CD4-positive, alpha-beta T cell (primary cell): ENCODE results near the gene PDRG1. TPM values are rescaled to one million over a fixed set of nuclear protein-coding genes. Genes with fewer than 3 reads are reported as not detected.

Experiments used
- ATAC-seq: fragments of 200-7000 bp; cut with Tn5 transposase; one replicate; pipeline ENCODE4 v1.10.0; 2022; ENCODE audit warnings: mild to moderate bottlenecking; ENCODE audit not compliant: poor library complexity
- CTCF ChIA-PET: fragments of 350-600 bp; sonication (Branson Sonifier 250); formaldehyde crosslinking; loops from one replicate; lab custom pipeline; 2021; ENCODE audit warnings: antibody characterized with exemption, inconsistent platforms; lab: Charles Lee
- POLR2A ChIA-PET: fragments of 350-600 bp; sonication (Branson Sonifier 250); formaldehyde crosslinking; loops from one replicate; lab custom pipeline; 2021; ENCODE audit warnings: antibody characterized with exemption, inconsistent platforms; lab: Charles Lee
- DNase-seq, 14 experiments: peaks; one replicate each; pipeline ENCODE4 v3.0.0-alpha.2; 2013 to 2020; ENCODE audit warnings: mixed read lengths in 2 of 14
- H3K27ac ChIP-seq, 2 donors: one replicate each; pipeline versions ENCODE4 v1.5.1 to v1.7.0; 2013; ENCODE audit warnings: low read length in 2 of 2, low read depth in 1 of 2, mild to moderate bottlenecking in 1 of 2
- H3K27me3 ChIP-seq, 2 experiments: 1 replicate in 1 of 2; 2 replicates in 1 of 2; pipeline versions ENCODE4 v1.6.1 to v1.7.0; 2013; ENCODE audit warnings: low read length in 2 of 2, control low read depth in 1 of 2, mild to moderate bottlenecking in 1 of 2, moderate library complexity in 1 of 2; ENCODE audit not compliant: insufficient read depth in 2 of 2, control insufficient read depth in 1 of 2
- H3K36me3 ChIP-seq: one replicate; pipeline ENCODE4 v1.6.1; 2013; ENCODE audit warnings: low read length, control low read depth; ENCODE audit not compliant: insufficient read depth
- H3K4me1 ChIP-seq: one replicate; pipeline ENCODE4 v1.6.1; 2013; ENCODE audit warnings: low read length, control low read depth; ENCODE audit not compliant: insufficient read depth
- H3K4me3 ChIP-seq: one replicate; pipeline ENCODE4 v1.5.1; 2013; ENCODE audit warnings: mild to moderate bottlenecking, low read length, moderate library complexity
- H3K9me3 ChIP-seq, 2 experiments: 1 replicate in 1 of 2; 2 replicates in 1 of 2; pipeline versions ENCODE4 v1.6.1 to v1.7.0; 2013; ENCODE audit warnings: low read length in 2 of 2, mild to moderate bottlenecking in 2 of 2, control low read depth in 1 of 2, moderate library complexity in 1 of 2; ENCODE audit not compliant: control insufficient read depth in 1 of 2, insufficient read depth in 1 of 2
- H3K27ac Mint-ChIP-seq: one replicate; pipeline ENCODE4 v1.8.0; 2020; ENCODE audit warnings: mixed read lengths
- H3K27me3 Mint-ChIP-seq: one replicate; pipeline ENCODE4 v1.8.0; 2021; ENCODE audit warnings: mixed read lengths
- H3K36me3 Mint-ChIP-seq: one replicate; pipeline ENCODE4 v1.8.0; 2021; ENCODE audit warnings: low read depth, mixed read lengths
- H3K4me1 Mint-ChIP-seq: one replicate; pipeline ENCODE4 v1.8.0; 2021; ENCODE audit warnings: low read depth, mixed read lengths
- H3K4me3 Mint-ChIP-seq: one replicate; pipeline ENCODE4 v1.8.0; 2020; ENCODE audit warnings: mild to moderate bottlenecking, mixed read lengths
- H3K9me3 Mint-ChIP-seq: one replicate; pipeline ENCODE4 v1.8.0; 2020; ENCODE audit warnings: mixed read lengths
- intact Hi-C, 2 experiments: fragments of 100-400 bp; cut with DNase I in 1 of 2; cut with micrococcal nuclease in 1 of 2; formaldehyde crosslinking; loops; one replicate each; pipeline versions ENCODE4 v1.15.1 to v1.9.0; 2023 to 2025; cut with DNase I, micrococcal nuclease
- total RNA-seq, 174 experiments: library from RNA in 2 of 174; stranded (reverse) in 2 of 174; gene quantifications; one replicate each; pipeline ENCODE4 v1.2.3 and lab custom pipeline; 2021 to 2026
- TF ChIP-seq, protein P1 (sequence below): fragments of 200-600 bp; IDR thresholded peaks from one replicate; pipeline ENCODE4 v1.8.0; 2022; ENCODE audit warnings: antibody characterized with exemption, mild to moderate bottlenecking

The PDRG1 gene
- total RNA-seq, 2 experiments from 2014 or later: 6.5 to 7.1 TPM

DNA sequence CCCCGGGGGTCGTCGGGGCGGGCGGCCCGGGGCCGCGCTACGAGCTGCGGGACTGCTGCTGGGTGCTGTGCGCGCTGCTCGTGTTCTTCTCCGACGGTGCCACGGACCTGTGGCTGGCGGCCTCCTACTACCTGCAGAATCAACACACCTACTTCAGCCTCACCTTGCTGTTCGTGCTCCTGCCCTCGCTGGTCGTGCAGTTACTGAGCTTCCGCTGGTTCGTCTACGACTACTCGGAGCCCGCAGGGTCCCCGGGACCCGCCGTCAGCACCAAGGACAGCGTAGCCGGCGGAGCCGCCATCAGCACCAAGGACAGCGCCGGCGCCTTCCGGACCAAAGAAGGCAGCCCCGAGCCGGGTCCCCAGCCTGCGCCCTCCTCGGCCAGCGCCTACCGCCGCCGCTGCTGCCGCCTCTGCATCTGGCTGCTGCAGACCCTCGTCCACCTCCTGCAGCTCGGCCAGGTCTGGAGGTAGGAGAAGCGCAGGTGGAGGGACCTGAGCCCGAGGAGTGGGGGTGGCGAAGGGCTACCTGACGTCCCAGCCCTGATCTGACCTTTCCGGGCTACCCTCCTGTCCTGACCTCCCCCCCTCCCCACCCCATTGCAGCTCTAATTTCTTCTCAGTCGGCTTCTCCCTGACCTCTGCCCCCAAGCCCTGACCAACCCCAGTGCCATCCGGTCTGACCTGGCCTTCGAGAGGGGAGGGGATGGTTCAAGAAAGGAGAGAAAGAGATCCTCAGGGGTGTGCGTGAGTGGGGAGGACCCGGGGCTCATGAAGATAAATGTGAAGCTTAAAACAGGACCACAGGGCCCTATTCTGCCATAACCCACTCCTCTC lies 16.7 kb upstream of the PDRG1 start:
- H3K4me3 ChIP-seq: peak overlapping the region; percentile 20
- POLR2A ChIA-PET: no interaction called here
- Mint-ChIP-seq H3K9me3 (no peaks in the 10 kb centered on the region), H3K27me3 (peaks cover 89% of the 10 kb centered on the region), H3K4me3 (peak overlapping the region; percentile 84), H3K27ac (no peak overlapping the region), H3K36me3 (no peaks in the 10 kb centered on the region), H3K4me1 (peaks cover 10% of the 10 kb centered on the region)
- peaks cover 30 to 55% of the 10 kb centered on the region in 2 experiments for H3K27me3 ChIP-seq
- CTCF ChIA-PET: interaction anchor here (1.2 to 1.3 kb wide), 3 partner anchors 17 to 116 kb away, joined by 3 to 4 read pairs (median 4); partner anchors contain the start of gene PDRG1
- peak; percentile 69 to 91 (median 80) for DNase-seq
- peaks cover 0 to 6% of the 10 kb centered on the region in 2 experiments for H3K9me3 ChIP-seq
- no peak overlapping the region for H3K27ac ChIP-seq
- intact Hi-C loops: no loop called here
- H3K36me3 ChIP-seq: no peaks in the 10 kb centered on the region
- peak; percentile 98 for ATAC-seq
- H3K4me1 ChIP-seq: peaks cover 10% of the 10 kb centered on the region
- TF ChIP-seq, protein P1, sequence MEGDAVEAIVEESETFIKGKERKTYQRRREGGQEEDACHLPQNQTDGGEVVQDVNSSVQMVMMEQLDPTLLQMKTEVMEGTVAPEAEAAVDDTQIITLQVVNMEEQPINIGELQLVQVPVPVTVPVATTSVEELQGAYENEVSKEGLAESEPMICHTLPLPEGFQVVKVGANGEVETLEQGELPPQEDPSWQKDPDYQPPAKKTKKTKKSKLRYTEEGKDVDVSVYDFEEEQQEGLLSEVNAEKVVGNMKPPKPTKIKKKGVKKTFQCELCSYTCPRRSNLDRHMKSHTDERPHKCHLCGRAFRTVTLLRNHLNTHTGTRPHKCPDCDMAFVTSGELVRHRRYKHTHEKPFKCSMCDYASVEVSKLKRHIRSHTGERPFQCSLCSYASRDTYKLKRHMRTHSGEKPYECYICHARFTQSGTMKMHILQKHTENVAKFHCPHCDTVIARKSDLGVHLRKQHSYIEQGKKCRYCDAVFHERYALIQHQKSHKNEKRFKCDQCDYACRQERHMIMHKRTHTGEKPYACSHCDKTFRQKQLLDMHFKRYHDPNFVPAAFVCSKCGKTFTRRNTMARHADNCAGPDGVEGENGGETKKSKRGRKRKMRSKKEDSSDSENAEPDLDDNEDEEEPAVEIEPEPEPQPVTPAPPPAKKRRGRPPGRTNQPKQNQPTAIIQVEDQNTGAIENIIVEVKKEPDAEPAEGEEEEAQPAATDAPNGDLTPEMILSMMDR: no peak

DNA sequence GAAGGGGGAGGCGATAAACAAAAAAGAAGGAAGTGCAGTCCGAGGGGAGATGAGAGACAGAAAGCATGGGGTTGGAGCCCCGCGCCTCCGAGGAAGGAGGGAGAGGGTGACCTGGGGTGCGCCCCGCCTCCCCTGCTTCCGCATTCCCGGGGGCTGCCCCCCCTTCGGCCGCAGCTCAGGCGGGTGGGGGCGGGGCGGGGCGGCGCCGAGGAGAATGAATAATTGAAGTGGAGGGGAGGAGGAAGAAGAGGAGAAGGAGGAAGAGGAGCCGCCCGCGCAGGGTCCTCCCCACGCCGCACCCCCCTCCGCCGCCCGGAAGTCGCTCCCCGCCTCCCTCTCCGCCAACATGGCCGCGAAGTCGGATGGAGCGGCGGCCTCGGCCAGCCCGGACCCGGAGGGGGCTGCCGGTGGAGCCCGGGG lies 16.0 kb upstream of the PDRG1 start, which contains the start of gene XKR7:
Gene XKR7, plus strand, starts transcription at position 322 of the 420 bp plus-strand sequence. Its CDS starts 25 bp downstream, at position 347.
- Histone ChIP-seq H3K4me3 (peak within 1 kb of the TSS; percentile 20), H3K4me1 (peaks cover 10% of the 10 kb centered on the region), H3K27ac (no peak within 1 kb of the TSS), H3K27me3 (peaks cover 30 to 55% of the 10 kb centered on the region in 2 experiments), H3K9me3 (peaks cover 0 to 7% of the 10 kb centered on the region in 2 experiments), H3K36me3 (no peaks in the 10 kb centered on the region)
- Mint-ChIP-seq H3K27me3 (peaks cover 84% of the 10 kb centered on the region), H3K4me3 (peak within 1 kb of the TSS; percentile 84), H3K27ac (no peak within 1 kb of the TSS), H3K4me1 (peaks cover 10% of the 10 kb centered on the region), H3K36me3 (no peaks in the 10 kb centered on the region), H3K9me3 (no peaks in the 10 kb centered on the region)
- CTCF ChIA-PET: interaction anchor here (1.2 kb wide), 2 partner anchors 16 to 17 kb away, joined by 4 read pairs; partner anchors contain the start of gene PDRG1
- POLR2A ChIA-PET: no interaction called here
- TF ChIP-seq, protein P1: no peak
- ATAC-seq (no peak), DNase-seq (peak in 5 of 14 experiments; percentile 1 to 37 (median 10))
- intact Hi-C loops: loop anchor here in 1 of 2 experiments (2.0 kb wide), 1 partner anchor 15 kb away; the partner anchor contains the start of gene PDRG1

DNA sequence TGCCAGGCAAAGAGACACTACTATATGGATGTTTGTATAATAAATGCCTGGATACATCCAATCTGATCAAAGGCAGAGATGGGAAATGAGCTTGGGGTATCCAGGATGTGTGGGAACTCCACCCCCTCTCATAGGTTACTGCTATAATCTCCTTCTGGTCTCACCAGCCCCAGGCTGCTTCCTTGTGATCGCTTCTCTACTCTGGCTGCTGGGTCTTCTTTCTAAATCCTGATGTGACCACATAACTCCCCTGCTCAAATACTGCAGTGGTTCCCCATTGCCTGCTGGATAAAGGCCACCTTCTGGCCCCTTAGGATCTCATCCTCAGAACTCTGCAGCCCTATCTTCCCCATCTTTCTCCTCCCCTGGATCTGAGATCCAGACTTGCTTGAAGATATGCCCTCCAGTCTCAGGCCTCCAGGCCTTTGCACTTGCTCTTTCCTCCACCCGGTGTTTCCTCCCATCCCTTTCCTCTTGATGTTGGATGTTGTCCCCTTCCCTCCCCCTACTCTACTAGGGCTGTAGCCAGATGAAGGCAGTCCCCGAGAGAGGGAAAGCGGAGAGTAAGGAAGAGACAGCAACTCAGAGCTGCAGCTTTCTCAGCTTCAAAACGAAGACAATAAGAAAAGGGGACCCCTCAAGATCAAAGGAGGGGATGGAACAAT lies 15.3 kb upstream of the PDRG1 start:
- intact Hi-C loops: loop anchor here in 1 of 2 experiments (2.0 kb wide), 1 partner anchor 14 kb away; the partner anchor contains the start of gene PDRG1
- ChIA-PET CTCF (interaction anchor here (0.9 kb wide), 1 partner anchor 15 kb away, joined by 3 read pairs; the partner anchor contains the start of gene PDRG1), POLR2A (no interaction called here)
- Mint-ChIP-seq H3K4me1 (peaks cover 10% of the 10 kb centered on the region), H3K4me3 (no peak overlapping the region), H3K36me3 (no peaks in the 10 kb centered on the region), H3K9me3 (no peaks in the 10 kb centered on the region), H3K27ac (no peak overlapping the region), H3K27me3 (peaks cover 81% of the 10 kb centered on the region)
- DNase-seq (no peak), ATAC-seq (no peak)
- no peak overlapping the region for H3K27ac ChIP-seq
- H3K27me3 ChIP-seq: peaks cover 27 to 55% of the 10 kb centered on the region in 2 experiments
- H3K4me3 ChIP-seq: no peak overlapping the region
- no peaks in the 10 kb centered on the region for H3K36me3 ChIP-seq
- TF ChIP-seq, protein P1: no peak
- peaks cover 10% of the 10 kb centered on the region for H3K4me1 ChIP-seq
- H3K9me3 ChIP-seq: peaks cover 0 to 10% of the 10 kb centered on the region in 2 experiments
